T-helper 2 cell (primary cell): ENCODE results near the gene CHL1.

Experiments used
- DNase-seq, 5 experiments: peaks; one replicate each; pipeline versions ENCODE4 v3.0.0 to v3.0.0-alpha.2; 2012 to 2022

CHL1 gene

GRCh38 chr3:418239-418929, 221.8 kb downstream of the CHL1 start:
- no peak for DNase-seq

DNA sequence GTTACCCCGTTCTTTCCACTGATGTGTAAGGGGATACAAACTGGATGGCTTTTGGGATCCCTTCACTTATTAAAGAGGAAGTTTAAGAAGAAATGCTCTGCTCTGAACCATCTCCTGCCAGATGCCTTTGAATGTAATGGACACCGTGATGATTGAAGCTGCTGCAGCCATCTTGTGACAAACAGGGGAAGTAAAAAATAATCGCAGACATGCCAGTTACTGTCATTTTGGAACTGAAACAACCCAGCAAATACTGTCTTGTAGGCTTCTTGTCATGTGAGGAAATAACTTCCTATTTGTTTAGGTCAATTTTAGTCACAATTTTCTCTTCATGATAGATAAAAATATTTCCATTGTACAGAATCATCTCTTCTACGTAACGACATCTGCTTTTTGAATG, 224.0 kb downstream of the CHL1 start:
- DNase-seq: no peak

- no peak for DNase-seq
These were observed 228.5 kb downstream of the CHL1 start for GRCh38 chr3:425079-425478.

GRCh38 chr3:426072-426471, 229.5 kb downstream of the CHL1 start:
- DNase-seq: no peak

- no peak for DNase-seq
These were observed 230.6 kb downstream of the CHL1 start for GRCh38 chr3:427128-427527.

- no peak for DNase-seq
These were observed 233.6 kb downstream of the CHL1 start for GRCh38 chr3:430186-430585.

DNA sequence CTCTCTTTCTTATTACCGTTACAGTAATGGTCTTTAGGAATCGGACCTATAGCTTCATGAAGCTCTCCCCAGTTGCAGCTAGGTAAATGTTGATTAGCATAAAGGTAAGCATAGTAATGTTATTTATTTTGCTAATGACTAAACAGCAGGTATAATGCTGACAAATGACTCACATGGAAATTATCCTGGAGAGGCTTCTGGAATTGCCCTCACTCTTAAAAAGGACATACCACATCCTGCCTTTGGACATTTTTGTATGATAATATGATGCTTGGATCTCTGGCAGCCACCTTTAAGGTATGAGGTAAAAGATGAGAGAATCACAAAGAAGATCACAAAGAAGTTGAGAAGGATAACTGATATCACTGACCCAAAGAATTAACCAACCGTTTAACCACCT, 238.6 kb downstream of the CHL1 start:
- no peak for DNase-seq

GRCh38 chr3:436053-436452, 239.5 kb downstream of the CHL1 start:
- DNase-seq: no peak

GRCh38 chr3:440826-441225, 244.3 kb downstream of the CHL1 start:
- DNase-seq: no peak

DNA sequence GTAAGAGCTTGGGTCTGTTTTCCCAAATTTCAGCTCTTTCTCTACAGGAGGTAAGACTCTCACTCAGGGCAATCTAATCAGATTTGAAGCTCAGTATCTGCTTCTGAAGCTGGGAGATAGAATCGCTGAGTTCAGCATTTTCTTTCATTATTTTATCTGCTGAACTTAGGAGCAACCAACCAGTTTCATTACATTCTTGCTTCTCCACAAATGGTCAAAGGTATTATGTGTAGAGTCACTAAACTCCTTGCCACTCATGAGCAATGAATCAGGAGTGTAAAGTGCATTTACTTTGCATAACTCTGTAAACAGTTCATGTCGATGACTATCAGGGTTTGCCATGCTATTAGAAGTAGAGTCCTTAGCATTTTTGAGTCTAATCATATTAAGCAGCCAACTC, 249.4 kb downstream of the CHL1 start:
- DNase-seq: no peak

GRCh38 chr3:447671-448070, 251.1 kb downstream of the CHL1 start:
- no peak for DNase-seq

DNA sequence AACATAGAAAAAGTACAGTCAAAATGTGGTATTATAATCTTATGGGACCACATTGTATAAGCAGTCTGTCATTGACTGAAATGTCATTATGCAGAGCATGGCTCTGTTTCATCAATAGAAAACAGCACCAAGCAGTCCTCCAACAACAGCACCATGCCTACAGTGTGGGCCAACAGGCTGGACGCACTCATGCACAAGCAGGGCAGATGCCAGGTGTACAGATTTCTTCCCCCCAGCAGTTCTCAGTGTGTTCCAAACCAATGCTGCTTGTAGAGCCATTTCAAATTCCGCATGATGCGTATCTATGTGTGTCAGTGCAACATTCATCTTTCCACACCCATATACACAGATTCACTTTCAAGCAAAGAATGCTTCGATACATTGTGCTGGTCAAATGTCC, 253.1 kb downstream of the CHL1 start:
- no peak for DNase-seq

DNA sequence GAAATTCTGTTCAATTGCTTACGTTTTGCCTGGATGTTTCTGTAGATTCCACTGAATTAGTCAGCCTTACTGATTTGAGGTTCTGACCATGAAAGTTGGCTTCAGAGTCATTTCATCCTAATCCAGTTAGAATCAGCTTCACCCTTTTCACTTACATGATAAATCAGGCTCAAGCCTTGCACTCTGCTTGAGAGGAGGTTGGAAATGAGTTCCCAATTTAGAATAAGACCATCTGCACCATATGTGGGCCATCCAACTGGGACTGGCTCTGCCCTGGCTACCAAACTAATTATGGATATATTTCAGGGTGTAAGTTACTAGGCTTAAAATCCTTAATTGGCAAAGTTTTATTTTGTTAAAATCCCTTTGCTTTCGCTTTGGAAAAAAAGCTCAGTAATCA, 255.7 kb downstream of the CHL1 start:
- no peak for DNase-seq

DNA sequence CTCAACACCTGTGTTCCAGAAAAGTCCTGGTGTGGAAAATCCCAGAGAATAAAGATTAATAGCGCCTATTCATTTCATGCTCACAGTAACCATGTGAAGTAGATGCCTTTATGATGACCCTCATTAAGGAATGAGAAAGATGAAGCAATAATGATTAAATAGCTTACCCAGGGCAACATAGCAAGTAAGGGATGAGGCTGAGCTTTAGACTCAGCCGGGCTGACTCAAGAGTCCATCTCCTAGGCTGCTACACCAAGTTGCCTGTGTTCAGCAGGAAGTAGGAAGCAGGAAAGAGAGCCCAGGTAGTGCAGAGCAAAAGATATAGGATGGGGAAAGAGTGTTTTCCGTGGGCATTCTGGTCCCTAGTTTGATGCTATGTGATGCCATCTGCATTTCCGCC, 256.5 kb downstream of the CHL1 start:
- DNase-seq: no peak

DNA sequence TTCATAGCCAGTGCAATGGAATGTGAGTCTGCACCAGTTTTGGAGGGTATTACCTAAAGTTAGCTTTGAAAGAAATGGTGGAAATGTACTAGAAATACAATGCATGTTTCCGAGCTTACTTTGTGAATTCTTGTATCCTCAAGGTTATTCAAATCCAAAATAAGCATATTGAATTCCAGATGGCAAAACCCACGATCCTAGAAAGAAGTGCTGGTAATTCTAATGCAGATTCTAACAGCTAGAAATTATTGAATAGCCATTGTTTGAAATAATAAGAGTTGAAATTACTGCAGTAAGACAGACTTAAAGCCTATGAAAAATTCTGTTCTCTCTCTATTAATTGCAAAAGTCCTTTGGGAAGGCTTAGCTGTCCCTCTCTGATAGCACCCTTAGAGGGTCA, 258.4 kb downstream of the CHL1 start:
- no peak for DNase-seq

GRCh38 chr3:458124-458523, 261.6 kb downstream of the CHL1 start:
- no peak for DNase-seq

DNA sequence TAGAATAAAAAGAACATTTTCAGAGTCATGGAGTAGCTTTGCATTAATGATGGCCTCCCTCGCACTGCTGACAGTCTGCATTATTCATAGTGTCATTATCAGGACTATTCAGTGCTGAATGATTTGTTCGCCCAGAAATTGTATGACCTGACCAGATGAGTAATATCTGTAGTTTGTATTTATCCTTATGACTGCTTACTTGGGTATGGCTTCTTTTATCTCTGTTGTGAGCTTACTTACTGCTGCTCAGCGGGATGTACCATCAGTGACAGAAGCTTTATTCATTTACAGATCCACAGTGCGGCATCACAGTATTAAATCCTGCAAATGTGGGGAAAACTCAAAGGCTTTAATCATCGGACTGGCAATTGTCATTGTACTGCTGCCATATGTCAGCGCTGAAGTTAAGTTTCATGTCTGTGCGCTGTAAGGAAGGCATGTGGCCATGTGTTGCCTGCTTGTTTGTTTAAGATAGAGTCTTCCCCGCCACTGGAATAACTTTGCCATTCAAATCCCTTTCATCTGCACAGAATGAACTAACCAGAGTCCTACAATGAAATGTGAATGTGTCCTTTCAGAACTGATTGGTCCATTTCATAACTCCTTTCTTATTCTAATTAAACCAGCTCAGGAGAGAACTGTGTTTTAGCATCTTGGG, 262.2 kb downstream of the CHL1 start:
- no peak for DNase-seq
